ENCODE data around the gene SORCS2.

- TF ChIP-seq POLR2A (IDR thresholded peaks at IDR 0.05; ENCODE audit: low read length) (no peak), GATA1 (IDR thresholded peaks at IDR 0.05; ENCODE audit: low read depth, low read length) (no peak)
These were observed 539.9 kb downstream of the SORCS2 start for GRCh38 chr4:7732263-7732662.
